ENCODE data around the gene IL17RA. TPM values are rescaled to one million over a fixed set of nuclear protein-coding genes. Genes with fewer than 3 reads are reported as not detected.

Gene IL17RA
- total and polyA plus RNA-seq, 2 experiments from 2014 or later: 3.2 to 9.6 TPM

DNA sequence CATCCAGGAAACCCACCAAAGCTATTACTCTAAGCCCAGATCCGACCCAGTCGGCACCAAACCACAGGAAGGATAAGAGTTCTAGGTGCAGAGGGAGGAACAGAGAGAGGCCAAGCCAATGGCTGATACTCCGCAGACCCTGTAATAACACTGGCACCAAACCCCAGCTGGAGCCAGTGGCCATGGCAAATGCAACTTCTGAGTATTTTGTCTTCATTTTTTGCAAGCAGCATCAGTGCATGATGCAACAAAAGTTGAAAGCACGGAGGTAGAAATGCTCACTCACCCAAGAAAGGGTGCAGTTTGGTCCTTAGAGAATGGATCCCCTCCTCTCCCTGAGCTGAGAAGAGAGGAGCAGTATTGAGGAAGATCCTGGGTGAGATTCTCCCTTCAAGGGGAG lies 33.5 kb downstream of the IL17RA start (continued):
- TF ChIP-seq, protein P1, sequence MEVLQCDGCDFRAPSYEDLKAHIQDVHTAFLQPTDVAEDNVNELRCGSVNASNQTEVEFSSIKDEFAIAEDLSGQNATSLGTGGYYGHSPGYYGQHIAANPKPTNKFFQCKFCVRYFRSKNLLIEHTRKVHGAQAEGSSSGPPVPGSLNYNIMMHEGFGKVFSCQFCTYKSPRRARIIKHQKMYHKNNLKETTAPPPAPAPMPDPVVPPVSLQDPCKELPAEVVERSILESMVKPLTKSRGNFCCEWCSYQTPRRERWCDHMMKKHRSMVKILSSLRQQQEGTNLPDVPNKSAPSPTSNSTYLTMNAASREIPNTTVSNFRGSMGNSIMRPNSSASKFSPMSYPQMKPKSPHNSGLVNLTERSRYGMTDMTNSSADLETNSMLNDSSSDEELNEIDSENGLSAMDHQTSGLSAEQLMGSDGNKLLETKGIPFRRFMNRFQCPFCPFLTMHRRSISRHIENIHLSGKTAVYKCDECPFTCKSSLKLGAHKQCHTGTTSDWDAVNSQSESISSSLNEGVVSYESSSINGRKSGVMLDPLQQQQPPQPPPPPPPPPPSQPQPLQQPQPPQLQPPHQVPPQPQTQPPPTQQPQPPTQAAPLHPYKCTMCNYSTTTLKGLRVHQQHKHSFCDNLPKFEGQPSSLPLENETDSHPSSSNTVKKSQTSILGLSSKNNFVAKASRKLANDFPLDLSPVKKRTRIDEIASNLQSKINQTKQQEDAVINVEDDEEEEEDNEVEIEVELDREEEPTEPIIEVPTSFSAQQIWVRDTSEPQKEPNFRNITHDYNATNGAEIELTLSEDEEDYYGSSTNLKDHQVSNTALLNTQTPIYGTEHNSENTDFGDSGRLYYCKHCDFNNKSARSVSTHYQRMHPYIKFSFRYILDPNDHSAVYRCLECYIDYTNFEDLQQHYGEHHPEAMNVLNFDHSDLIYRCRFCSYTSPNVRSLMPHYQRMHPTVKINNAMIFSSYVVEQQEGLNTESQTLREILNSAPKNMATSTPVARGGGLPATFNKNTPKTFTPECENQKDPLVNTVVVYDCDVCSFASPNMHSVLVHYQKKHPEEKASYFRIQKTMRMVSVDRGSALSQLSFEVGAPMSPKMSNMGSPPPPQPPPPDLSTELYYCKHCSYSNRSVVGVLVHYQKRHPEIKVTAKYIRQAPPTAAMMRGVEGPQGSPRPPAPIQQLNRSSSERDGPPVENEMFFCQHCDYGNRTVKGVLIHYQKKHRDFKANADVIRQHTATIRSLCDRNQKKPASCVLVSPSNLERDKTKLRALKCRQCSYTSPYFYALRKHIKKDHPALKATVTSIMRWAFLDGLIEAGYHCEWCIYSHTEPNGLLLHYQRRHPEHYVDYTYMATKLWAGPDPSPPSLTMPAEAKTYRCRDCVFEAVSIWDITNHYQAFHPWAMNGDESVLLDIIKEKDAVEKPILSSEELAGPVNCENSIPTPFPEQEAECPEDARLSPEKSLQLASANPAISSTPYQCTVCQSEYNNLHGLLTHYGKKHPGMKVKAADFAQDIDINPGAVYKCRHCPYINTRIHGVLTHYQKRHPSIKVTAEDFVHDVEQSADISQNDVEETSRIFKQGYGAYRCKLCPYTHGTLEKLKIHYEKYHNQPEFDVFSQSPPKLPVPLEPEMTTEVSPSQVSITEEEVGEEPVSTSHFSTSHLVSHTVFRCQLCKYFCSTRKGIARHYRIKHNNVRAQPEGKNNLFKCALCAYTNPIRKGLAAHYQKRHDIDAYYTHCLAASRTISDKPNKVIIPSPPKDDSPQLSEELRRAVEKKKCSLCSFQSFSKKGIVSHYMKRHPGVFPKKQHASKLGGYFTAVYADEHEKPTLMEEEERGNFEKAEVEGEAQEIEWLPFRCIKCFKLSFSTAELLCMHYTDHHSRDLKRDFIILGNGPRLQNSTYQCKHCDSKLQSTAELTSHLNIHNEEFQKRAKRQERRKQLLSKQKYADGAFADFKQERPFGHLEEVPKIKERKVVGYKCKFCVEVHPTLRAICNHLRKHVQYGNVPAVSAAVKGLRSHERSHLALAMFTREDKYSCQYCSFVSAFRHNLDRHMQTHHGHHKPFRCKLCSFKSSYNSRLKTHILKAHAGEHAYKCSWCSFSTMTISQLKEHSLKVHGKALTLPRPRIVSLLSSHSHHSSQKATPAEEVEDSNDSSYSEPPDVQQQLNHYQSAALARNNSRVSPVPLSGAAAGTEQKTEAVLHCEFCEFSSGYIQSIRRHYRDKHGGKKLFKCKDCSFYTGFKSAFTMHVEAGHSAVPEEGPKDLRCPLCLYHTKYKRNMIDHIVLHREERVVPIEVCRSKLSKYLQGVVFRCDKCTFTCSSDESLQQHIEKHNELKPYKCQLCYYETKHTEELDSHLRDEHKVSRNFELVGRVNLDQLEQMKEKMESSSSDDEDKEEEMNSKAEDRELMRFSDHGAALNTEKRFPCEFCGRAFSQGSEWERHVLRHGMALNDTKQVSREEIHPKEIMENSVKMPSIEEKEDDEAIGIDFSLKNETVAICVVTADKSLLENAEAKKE (CRISPR knock-in tag; IDR thresholded peaks at IDR 0.05): no peak
- TF ChIP-seq NANOG (IDR thresholded peaks at IDR 0.05; ENCODE audit: borderline replicate concordance) (no peak), EZH2phosphoT487 (IDR thresholded peaks at IDR 0.05; ENCODE audit: unreplicated experiment) (no peak), ZNF331 (CRISPR knock-in tag; IDR thresholded peaks at IDR 0.05; ENCODE audit: low read depth) (no peak), EZH2 (IDR thresholded peaks at IDR 0.05; ENCODE audit: low read depth, unreplicated experiment) (no peak), POLR2AphosphoS5 (IDR thresholded peaks at IDR 0.05; ENCODE audit: low read depth) (no peak)

DNA sequence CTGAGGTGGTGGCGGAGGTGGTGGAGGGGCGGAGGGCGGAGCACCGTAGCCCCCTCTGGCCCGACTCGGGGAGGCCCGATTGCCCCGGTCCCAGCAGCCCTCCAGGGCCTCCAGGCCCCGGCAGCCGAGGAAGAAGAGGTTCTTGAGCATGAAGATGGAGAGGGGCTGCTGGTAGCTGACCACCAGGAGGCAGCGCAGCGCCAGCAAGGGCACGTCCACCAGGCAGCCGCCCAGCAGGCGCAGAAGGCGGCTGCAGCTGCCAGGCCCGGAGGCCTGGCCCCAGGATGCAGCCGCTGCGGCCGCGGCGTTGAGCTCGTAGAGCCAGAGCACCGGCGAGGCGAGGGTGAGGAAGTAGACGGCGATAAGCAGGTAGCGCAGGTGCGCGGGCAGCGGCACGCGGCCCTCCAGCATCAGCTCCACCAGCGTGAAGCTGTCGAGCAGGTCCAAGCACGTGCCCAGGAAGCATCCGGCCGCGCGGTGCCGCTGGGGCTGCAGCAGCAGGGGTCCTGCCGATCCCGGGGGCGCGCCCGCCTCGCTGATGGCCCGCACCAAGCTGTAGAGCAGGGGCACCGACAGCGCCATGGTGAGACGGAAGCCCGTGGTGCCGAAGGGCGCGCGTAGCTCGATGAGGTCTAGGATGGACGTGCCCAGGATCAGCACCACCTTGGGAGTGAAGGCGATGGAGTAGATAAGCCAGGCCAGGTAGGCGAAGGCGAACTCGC lies 34.8 kb downstream of the IL17RA start:
- Mint-ChIP-seq H3K36me3 (ENCODE audit: low read depth) (no peaks in the 10 kb centered on the region), H3K4me1 (peaks cover 30% of the 10 kb centered on the region), H3K9me3 (no peaks in the 10 kb centered on the region; the same call in 2 of the 3 replicates), H3K27ac (no peak overlapping the region), H3K4me3 (peak overlapping the region; percentile 61; the same call in 2 of the 3 replicates), H3K27me3 (ENCODE audit: insufficient read depth, low read depth, poor library complexity) (peaks cover 18% of the 10 kb centered on the region)
- Histone ChIP-seq H3F3A (replicated peaks; ENCODE audit: low read depth) (peaks cover 15% of the 10 kb centered on the region; the same call in 1 of the 2 replicates), H3K36me3 (ENCODE audit: insufficient read depth) (no peaks in the 10 kb centered on the region), H3K27me3 (ENCODE audit: insufficient read depth) (peaks cover 10% of the 10 kb centered on the region; the same call in 1 of the 2 replicates), H4K20me1 (replicated peaks; ENCODE audit: insufficient read depth) (0 out of 2 replicates have a peak, but pooled peaks cover 3% of the 10 kb centered on the region), H3K4me3 (peak overlapping the region; percentile 75; the same call in 1 of the 2 replicates), H2AFZ (no peak overlapping the region), H3K9me2 (ENCODE audit: insufficient read depth) (no peaks in the 10 kb centered on the region), H3K4me1 (ENCODE audit: insufficient read depth) (peaks cover 24% of the 10 kb centered on the region), H3K79me2 (replicated peaks; ENCODE audit: insufficient read depth) (no peaks in the 10 kb centered on the region), H3K27ac (ENCODE audit: low read depth) (no peak overlapping the region), H3K4me2 (peak overlapping the region; percentile 43; the same call in 1 of the 2 replicates)
- DNase-seq (ENCODE audit: low spot score): peak; percentile 80
- ATAC-seq: peak; percentile 30
- TF ChIP-seq CTCF (conservative IDR thresholded peaks at IDR 0.05; ENCODE audit: low read depth in 2 of 2) (peak; percentile 60 to 76), STAT1 (IDR thresholded peaks at IDR 0.05; ENCODE audit: unreplicated experiment) (no peak)
- TF ChIP-seq, protein P2, sequence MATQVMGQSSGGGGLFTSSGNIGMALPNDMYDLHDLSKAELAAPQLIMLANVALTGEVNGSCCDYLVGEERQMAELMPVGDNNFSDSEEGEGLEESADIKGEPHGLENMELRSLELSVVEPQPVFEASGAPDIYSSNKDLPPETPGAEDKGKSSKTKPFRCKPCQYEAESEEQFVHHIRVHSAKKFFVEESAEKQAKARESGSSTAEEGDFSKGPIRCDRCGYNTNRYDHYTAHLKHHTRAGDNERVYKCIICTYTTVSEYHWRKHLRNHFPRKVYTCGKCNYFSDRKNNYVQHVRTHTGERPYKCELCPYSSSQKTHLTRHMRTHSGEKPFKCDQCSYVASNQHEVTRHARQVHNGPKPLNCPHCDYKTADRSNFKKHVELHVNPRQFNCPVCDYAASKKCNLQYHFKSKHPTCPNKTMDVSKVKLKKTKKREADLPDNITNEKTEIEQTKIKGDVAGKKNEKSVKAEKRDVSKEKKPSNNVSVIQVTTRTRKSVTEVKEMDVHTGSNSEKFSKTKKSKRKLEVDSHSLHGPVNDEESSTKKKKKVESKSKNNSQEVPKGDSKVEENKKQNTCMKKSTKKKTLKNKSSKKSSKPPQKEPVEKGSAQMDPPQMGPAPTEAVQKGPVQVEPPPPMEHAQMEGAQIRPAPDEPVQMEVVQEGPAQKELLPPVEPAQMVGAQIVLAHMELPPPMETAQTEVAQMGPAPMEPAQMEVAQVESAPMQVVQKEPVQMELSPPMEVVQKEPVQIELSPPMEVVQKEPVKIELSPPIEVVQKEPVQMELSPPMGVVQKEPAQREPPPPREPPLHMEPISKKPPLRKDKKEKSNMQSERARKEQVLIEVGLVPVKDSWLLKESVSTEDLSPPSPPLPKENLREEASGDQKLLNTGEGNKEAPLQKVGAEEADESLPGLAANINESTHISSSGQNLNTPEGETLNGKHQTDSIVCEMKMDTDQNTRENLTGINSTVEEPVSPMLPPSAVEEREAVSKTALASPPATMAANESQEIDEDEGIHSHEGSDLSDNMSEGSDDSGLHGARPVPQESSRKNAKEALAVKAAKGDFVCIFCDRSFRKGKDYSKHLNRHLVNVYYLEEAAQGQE (IDR thresholded peaks at IDR 0.05; ENCODE audit: unreplicated experiment): peak; percentile 44
